Stomach (tissue), 4 donors: ENCODE data around the gene KCNQ4.

Source experiments
- CTCF ChIP-seq, 7 experiments: fragments of 450-650 bp in 4 of 7; fragments of 200-600 bp in 3 of 7; sonication (generic) in 3 of 7; IDR thresholded peaks; one replicate each; pipeline ENCODE4 v1.5.1; 2016 to 2019; ENCODE audit warnings: antibody characterized with exemption in 7 of 7, control low read depth in 2 of 7, mild to moderate bottlenecking in 1 of 7
- POLR2A ChIP-seq, 4 donors: fragments of 450-650 bp; IDR thresholded peaks; one replicate each; pipeline ENCODE4 v1.6.1; 2016; ENCODE audit warnings: antibody characterized with exemption in 4 of 4, control low read depth in 2 of 4, mild to moderate bottlenecking in 1 of 4, moderate library complexity in 1 of 4

- TF ChIP-seq CTCF (IDR thresholded peaks at IDR 0.05): no peak
- TF ChIP-seq POLR2A (IDR thresholded peaks at IDR 0.05): no peak
These were observed 46.9 kb downstream of the KCNQ4 start for GRCh38 chr1:40830419-40830943.
